Measurements from ENCODE around the gene GNL3. TPM values are rescaled to one million over a fixed set of nuclear protein-coding genes. Genes with fewer than 3 reads are reported as not detected.
"Not testable (repeated sequence)": the region's sequence is repeated elsewhere in the genome, so short reads cannot be mapped to it uniquely, and the experiment has no call there.

GNL3 gene
- total RNA-seq, 1 donor from 2014 or later: 66.4 TPM

DNA sequence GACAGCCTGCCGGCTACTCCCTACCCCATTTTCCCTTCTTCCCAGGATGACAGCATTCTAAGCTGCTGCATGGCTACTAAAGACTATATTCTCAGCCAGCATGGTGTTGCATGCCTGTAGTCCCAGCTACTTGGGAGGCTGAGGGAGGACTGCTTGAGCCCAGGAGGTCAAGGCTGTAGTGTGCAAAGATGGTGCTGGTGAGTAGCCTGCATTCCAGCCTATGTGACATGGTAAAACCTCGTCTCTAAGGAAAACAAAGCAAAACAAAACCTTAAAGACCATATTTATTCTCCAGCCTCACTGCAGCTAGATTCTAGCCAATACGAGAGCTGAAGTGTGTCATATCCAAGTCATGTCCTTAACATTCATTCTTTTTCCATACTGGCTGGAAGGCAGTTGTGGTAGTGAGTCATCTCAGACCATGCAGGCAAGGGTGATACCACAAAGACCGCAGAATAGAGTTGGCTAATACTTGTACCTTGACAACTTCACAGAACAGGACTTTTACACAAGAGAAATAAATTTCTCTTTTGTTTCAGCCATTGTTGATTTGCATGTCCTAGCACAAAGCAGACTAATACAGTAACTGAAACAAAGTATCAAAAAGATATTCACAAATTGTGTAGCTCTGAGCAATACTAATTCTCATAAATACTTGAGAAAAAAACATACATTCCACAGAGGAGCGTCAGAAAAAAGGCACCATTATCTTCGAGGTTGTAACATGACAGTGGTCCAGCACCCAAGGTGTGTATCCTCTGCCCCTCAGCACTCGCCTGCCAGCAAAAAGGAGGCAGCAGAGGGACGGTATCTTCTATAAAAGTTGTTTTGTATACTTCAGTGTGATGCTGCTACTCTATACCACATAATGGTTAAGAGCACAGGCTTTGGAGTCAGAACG lies 15.0 kb upstream of the GNL3 start:
- Mint-ChIP-seq H3K27ac (ENCODE audit: unreplicated experiment) (peak overlapping the region; percentile 98), H3K9me3 (ENCODE audit: low read depth) (no peaks in the 10 kb centered on the region), H3K27me3 (ENCODE audit: low read depth) (no peaks in the 10 kb centered on the region), H3K36me3 (ENCODE audit: low read depth) (peaks cover 14% of the 10 kb centered on the region), H3K4me3 (ENCODE audit: unreplicated experiment) (peak overlapping the region; percentile 64), H3K4me1 (ENCODE audit: low read depth) (peaks cover 34% of the 10 kb centered on the region)
- no peak for DNase-seq (ENCODE audit: low spot score)
- TF ChIP-seq, protein P1, sequence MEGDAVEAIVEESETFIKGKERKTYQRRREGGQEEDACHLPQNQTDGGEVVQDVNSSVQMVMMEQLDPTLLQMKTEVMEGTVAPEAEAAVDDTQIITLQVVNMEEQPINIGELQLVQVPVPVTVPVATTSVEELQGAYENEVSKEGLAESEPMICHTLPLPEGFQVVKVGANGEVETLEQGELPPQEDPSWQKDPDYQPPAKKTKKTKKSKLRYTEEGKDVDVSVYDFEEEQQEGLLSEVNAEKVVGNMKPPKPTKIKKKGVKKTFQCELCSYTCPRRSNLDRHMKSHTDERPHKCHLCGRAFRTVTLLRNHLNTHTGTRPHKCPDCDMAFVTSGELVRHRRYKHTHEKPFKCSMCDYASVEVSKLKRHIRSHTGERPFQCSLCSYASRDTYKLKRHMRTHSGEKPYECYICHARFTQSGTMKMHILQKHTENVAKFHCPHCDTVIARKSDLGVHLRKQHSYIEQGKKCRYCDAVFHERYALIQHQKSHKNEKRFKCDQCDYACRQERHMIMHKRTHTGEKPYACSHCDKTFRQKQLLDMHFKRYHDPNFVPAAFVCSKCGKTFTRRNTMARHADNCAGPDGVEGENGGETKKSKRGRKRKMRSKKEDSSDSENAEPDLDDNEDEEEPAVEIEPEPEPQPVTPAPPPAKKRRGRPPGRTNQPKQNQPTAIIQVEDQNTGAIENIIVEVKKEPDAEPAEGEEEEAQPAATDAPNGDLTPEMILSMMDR (IDR thresholded peaks at IDR 0.05): peak; percentile 13

DNA sequence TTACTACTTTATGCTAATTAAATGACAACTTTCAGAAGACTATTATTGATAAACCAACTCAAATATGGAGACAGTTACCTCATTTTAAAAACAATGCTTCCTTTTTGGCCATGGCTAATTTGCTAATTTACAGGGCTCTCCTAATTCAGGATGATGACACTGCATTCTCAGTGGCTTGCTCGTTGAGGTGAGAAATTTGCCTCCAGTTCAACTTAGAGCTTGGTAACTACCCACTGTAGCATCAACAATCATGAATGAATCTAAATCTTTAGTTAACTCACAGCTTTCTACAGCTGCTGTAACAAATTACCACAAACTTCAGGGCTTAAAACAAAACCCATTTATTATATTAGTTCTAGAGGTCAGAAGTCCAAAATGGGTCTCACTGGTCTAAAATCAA lies 14.2 kb upstream of the GNL3 start:
- H3K9me3 Mint-ChIP-seq (ENCODE audit: low read depth): no peaks in the 10 kb centered on the region
- no peak overlapping the region for H3K4me3 Mint-ChIP-seq (ENCODE audit: unreplicated experiment)
- H3K36me3 Mint-ChIP-seq (ENCODE audit: low read depth): peaks cover 20% of the 10 kb centered on the region
- peak overlapping the region; percentile 98 for H3K27ac Mint-ChIP-seq (ENCODE audit: unreplicated experiment)
- H3K27me3 Mint-ChIP-seq (ENCODE audit: low read depth): no peaks in the 10 kb centered on the region
- H3K4me1 Mint-ChIP-seq (ENCODE audit: low read depth): peaks cover 34% of the 10 kb centered on the region
- TF ChIP-seq, protein P1 (IDR thresholded peaks at IDR 0.05): no peak
- no peak for DNase-seq (ENCODE audit: low spot score)

DNA sequence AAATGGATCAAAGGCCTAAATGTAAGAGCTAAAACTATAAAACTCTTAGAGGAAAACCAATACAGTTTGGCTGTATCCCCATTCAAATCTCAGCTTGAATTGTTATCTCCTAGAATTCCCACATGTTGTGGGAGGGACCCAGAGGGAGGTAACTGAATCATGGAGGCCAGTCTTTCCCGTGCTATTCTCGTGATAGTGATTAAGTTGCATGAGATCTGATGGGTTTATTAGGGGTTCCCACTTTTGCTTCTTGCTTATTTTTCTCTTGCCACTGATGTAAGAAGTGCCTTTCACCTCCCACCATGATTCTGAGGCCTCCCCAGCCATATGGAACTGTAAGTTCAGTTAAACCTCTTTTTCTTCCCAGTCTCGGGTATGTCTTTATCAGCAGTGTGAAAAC lies 9.6 kb upstream of the GNL3 start:
- Mint-ChIP-seq H3K36me3 (ENCODE audit: low read depth) (peaks cover 33% of the 10 kb centered on the region), H3K4me1 (ENCODE audit: low read depth) (peaks cover 36% of the 10 kb centered on the region)
- DNase-seq (ENCODE audit: low spot score); H3K4me3 Mint-ChIP-seq (ENCODE audit: unreplicated experiment); H3K27ac Mint-ChIP-seq (ENCODE audit: unreplicated experiment); H3K9me3 Mint-ChIP-seq (ENCODE audit: low read depth); H3K27me3 Mint-ChIP-seq (ENCODE audit: low read depth): not testable (repeated sequence)

DNA sequence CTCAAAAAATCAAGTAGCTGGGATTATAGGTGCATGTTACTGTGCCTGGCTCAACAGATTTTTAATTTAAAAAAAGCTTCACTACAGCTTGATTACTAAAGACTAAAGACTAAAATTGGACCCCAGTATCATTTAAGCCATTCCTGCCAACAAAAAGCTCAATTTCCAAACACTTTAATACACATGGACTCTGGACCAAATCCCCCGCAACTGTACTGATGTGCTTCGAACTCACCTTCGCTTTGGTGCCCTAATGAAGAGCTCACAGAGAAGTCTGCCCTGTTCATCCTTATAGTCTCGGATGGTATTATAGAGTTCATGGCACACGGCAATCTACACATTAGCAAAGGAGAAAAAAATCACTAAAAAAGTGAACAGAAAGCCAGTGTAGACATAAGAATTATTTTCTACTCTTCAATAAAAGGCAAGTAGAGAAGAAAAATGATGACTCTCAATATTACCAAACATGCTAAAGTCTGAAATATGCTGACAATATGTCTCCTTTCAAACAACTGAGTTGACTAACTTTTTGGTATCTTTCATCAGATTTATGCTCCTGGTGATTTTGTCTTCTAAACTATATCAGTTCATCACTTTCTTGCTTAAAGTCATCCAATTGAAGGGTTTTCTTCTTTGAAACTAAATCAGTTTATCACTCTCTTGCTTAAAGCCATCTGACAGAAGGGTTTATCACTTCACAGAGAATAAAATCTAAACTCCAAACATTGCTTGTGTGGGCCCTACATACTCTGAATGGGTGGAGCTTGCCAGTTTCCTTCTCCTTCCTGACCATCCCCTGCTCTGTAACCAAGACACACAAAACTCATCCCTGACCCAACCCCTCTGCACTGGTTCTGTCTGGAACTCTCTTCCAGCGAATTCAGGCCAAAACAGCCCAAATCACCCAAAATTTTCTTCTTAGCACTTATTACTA lies 7.3 kb upstream of the GNL3 start:
- TF ChIP-seq, protein P1 (IDR thresholded peaks at IDR 0.05): no peak

DNA sequence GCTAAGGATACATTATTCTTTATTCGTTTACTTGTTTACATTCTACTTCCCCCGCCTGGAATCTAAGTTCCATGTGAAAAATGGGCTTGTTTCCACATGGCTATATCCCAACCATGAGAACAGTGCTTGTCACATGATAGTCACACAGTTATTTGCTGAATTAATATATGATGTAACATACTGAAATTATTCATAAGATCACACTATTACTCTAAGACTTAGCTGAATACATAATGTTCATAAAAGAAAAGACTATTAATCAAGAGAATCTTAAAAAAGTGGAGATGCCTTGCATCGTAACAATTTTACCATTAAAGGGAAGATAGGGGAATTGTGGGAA lies 6.7 kb upstream of the GNL3 start:
- TF ChIP-seq, protein P1 (IDR thresholded peaks at IDR 0.05): no peak
- Mint-ChIP-seq H3K9me3 (ENCODE audit: low read depth) (no peaks in the 10 kb centered on the region), H3K4me1 (ENCODE audit: low read depth) (peaks cover 50% of the 10 kb centered on the region), H3K4me3 (ENCODE audit: unreplicated experiment) (no peak overlapping the region), H3K27ac (ENCODE audit: unreplicated experiment) (peak overlapping the region; percentile 94), H3K36me3 (ENCODE audit: low read depth) (peaks cover 26% of the 10 kb centered on the region), H3K27me3 (ENCODE audit: low read depth) (no peaks in the 10 kb centered on the region)
- no peak for DNase-seq (ENCODE audit: low spot score)

More for the DNA sequence above, 7.3 kb upstream of the GNL3 start:
- no peaks in the 10 kb centered on the region for H3K27me3 Mint-ChIP-seq (ENCODE audit: low read depth)
- no peak overlapping the region for H3K4me3 Mint-ChIP-seq (ENCODE audit: unreplicated experiment)
- H3K9me3 Mint-ChIP-seq (ENCODE audit: low read depth): no peaks in the 10 kb centered on the region
- peaks cover 26% of the 10 kb centered on the region for H3K36me3 Mint-ChIP-seq (ENCODE audit: low read depth)
- H3K27ac Mint-ChIP-seq (ENCODE audit: unreplicated experiment): peak overlapping the region; percentile 94
- no peak for DNase-seq (ENCODE audit: low spot score)
- peaks cover 43% of the 10 kb centered on the region for H3K4me1 Mint-ChIP-seq (ENCODE audit: low read depth)
